ENCODE data around the gene EIF2AK2. TPM values are rescaled to one million over a fixed set of nuclear protein-coding genes. Genes with fewer than 3 reads are reported as not detected.
A peak's percentile ranks its signal among the peaks of the same experiment; 100 is the strongest.
"Not testable (repeated sequence)": the region's sequence is repeated elsewhere in the genome, so short reads cannot be mapped to it uniquely, and the experiment has no call there.

Gene EIF2AK2
- total RNA-seq, result 42.3 and 45.1 TPM in 2 replicates

DNA sequence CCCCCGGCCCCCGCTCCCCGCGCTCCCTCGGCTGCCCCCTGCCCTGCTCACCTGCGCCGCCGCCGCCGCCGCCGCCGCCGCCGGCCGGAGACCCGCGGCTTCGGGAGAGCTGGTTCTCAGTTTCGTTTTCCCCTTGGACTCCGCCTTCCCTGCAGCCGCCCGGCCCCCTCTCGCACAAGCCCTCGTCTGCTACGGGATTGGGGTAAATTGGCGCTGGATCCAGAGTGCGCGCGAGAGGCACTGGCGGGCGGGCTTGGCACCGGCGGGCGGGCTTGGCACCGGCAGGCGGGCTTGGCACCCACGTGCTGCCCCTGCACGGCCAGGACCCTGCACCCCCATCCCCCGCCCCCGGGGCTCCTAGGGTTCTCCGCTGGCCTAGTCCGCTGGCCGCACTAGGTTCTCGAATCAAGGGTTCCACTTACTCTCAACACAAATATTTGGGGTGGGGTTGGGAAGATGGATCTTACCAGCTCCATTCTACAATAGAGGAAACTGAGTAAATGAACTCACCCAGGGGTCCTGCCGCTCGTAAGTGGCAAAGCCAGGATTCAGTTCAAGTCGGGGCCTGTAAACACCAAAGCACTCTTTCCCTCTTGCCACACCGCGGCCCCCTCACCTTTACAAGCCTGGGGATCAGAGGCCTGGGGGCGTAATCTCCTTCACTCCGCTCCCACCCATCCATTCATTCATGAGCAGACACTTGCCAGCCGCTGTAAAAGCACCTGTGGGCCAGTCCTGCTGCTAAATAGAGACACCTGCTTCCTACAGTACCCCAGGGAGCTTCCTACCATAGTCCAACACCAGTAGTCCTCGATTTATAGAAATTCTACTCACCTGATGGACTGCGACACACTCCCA lies at the start of gene EIF2AK2:
EIF2AK2 (minus strand) TSS at position 124 of the 858 bp plus-strand sequence. CDS start 9,174 bp downstream, outside the sequence.
- Histone ChIP-seq H3K4me1 (ENCODE audit: insufficient read depth, low read length) (peaks cover 15% of the 10 kb centered on the region), H3K36me3 (ENCODE audit: insufficient read depth, low read length) (peaks cover under 1% of the 10 kb centered on the region), H3K4me2 (ENCODE audit: insufficient read depth, low read length) (peak within 1 kb of the TSS; percentile 97), H3K27ac (ENCODE audit: low read depth, low read length) (peak within 1 kb of the TSS; percentile 81), H3K79me2 (ENCODE audit: insufficient read depth, low read length) (peaks cover 43% of the 10 kb centered on the region), H2AFZ (ENCODE audit: low read length) (peak within 1 kb of the TSS; percentile 97), H3K9me3 (ENCODE audit: low read depth, low read length) (no peaks in the 10 kb centered on the region), H4K20me1 (ENCODE audit: insufficient read depth, low read length) (peaks cover 4% of the 10 kb centered on the region), H3K27me3 (ENCODE audit: insufficient read depth, low read length) (no peaks in the 10 kb centered on the region), H3K4me3 (ENCODE audit: insufficient read depth, low read length) (peak within 1 kb of the TSS; percentile 94)
- DNase-seq (ENCODE audit: insufficient read length, low spot score, missing footprints), result peak; percentile 99
- TF ChIP-seq, protein P1, sequence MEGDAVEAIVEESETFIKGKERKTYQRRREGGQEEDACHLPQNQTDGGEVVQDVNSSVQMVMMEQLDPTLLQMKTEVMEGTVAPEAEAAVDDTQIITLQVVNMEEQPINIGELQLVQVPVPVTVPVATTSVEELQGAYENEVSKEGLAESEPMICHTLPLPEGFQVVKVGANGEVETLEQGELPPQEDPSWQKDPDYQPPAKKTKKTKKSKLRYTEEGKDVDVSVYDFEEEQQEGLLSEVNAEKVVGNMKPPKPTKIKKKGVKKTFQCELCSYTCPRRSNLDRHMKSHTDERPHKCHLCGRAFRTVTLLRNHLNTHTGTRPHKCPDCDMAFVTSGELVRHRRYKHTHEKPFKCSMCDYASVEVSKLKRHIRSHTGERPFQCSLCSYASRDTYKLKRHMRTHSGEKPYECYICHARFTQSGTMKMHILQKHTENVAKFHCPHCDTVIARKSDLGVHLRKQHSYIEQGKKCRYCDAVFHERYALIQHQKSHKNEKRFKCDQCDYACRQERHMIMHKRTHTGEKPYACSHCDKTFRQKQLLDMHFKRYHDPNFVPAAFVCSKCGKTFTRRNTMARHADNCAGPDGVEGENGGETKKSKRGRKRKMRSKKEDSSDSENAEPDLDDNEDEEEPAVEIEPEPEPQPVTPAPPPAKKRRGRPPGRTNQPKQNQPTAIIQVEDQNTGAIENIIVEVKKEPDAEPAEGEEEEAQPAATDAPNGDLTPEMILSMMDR (IDR thresholded peaks at IDR 0.05; ENCODE audit: extremely low read depth, low read depth, low read length), result no peak

DNA sequence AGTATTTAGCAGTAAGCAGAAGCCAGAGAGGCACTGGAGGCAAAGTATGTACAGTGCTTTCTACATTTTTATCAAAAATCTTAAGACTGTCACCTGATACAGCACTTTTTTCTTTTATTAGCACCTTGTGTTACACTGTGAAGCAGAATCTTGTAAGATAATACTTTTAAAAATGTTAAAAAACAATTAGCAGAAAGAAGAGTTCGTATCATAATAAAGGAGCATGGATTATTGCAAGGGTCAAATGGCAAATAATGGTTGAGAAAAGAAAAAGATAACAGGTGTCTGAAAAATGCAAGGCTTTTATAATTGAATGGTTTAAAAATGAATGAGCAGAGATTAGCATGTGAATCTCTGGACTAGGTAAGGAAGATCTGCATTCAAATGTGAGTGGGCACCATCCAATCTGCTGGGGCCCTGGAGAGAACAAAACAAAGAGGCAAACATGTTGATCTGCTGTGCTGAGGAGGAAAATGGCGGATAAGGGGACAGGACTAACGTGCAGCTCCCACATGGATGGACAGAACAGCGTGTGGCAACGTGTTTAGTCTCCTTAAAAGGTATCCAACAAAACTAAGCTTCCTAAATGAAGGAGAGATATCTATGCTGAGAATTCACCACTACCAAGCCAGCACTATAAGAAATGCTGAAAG lies 49.0 kb upstream of the EIF2AK2 start:
- Histone ChIP-seq H3K79me2 (ENCODE audit: insufficient read depth, low read length) (peaks cover 59% of the 10 kb centered on the region), H3K9me3 (ENCODE audit: low read depth, low read length) (no peaks in the 10 kb centered on the region), H2AFZ (ENCODE audit: low read length) (no peak overlapping the region), H4K20me1 (ENCODE audit: insufficient read depth, low read length) (no peaks in the 10 kb centered on the region), H3K27ac (ENCODE audit: low read depth, low read length) (no peak overlapping the region), H3K4me1 (ENCODE audit: insufficient read depth, low read length) (no peaks in the 10 kb centered on the region), H3K36me3 (ENCODE audit: insufficient read depth, low read length) (peaks cover 69% of the 10 kb centered on the region), H3K27me3 (ENCODE audit: insufficient read depth, low read length) (no peaks in the 10 kb centered on the region), H3K4me3 (ENCODE audit: insufficient read depth, low read length) (no peak overlapping the region), H3K4me2 (ENCODE audit: insufficient read depth, low read length) (no peak overlapping the region)
- DNase-seq (ENCODE audit: insufficient read length, low spot score, missing footprints), result no peak
- TF ChIP-seq, protein P1 (IDR thresholded peaks at IDR 0.05; ENCODE audit: extremely low read depth, low read depth, low read length), result no peak

DNA sequence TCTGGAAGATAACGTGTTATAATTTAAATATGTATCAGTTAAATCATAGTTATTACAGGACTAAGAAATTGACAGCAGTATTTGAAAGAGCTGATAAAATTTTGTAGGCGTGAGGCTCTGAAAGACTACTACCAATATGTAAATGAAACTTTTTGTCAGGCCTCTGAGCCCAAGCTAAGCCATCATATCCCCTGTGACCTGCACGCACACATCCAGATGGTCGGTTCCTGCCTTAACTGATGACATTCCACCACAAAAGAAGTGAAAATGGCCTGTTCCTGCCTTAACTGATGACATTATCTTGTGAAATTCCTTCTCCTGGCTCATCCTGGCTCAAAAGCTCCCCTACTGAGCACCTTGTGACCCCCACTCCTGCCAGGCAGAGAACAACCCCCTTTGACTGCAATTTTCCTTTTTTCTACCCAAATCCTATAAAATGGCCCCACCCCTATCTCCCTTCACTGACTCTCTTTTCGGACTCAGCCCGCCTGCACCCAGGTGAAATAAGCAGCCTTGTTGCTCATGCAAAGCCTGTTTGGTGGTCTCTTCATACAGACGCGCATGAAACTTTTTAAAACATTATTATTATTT lies 48.4 kb upstream of the EIF2AK2 start:
- not testable (repeated sequence) for H3K4me1 ChIP-seq (ENCODE audit: insufficient read depth, low read length); H4K20me1 ChIP-seq (ENCODE audit: insufficient read depth, low read length); H3K4me3 ChIP-seq (ENCODE audit: insufficient read depth, low read length); DNase-seq (ENCODE audit: insufficient read length, low spot score, missing footprints); H3K27me3 ChIP-seq (ENCODE audit: insufficient read depth, low read length); H3K27ac ChIP-seq (ENCODE audit: low read depth, low read length); H3K4me2 ChIP-seq (ENCODE audit: insufficient read depth, low read length); H3K9me3 ChIP-seq (ENCODE audit: low read depth, low read length); H2AFZ ChIP-seq (ENCODE audit: low read length)
- Histone ChIP-seq H3K36me3 (ENCODE audit: insufficient read depth, low read length) (peaks cover 68% of the 10 kb centered on the region), H3K79me2 (ENCODE audit: insufficient read depth, low read length) (peaks cover 65% of the 10 kb centered on the region)

DNA sequence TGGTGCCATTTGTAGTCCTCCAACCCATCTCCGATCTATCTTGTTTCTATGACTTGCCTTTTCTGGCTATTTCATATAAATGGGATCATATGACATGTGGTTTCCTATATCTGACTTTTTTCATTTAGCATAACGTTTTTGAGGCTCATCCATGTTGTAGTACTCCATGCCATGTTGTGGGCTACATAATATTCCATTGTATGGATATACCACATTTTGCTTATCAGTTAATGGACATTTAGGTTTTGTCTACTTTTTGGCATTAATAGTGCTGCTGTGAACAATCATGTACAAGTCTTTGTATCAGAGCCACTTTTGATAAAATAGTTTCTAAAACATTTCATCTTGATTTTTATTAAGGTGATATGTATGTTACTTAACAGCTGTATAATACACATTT lies 46.9 kb upstream of the EIF2AK2 start:
- TF ChIP-seq, protein P1 (IDR thresholded peaks at IDR 0.05; ENCODE audit: extremely low read depth, low read depth, low read length), result no peak
- no peaks in the 10 kb centered on the region for H3K4me1 ChIP-seq (ENCODE audit: insufficient read depth, low read length)
- H4K20me1 ChIP-seq (ENCODE audit: insufficient read depth, low read length), result no peaks in the 10 kb centered on the region
- DNase-seq (ENCODE audit: insufficient read length, low spot score, missing footprints), result no peak
- H2AFZ ChIP-seq (ENCODE audit: low read length), result no peak overlapping the region
- H3K27ac ChIP-seq (ENCODE audit: low read depth, low read length), result no peak overlapping the region
- H3K9me3 ChIP-seq (ENCODE audit: low read depth, low read length), result no peaks in the 10 kb centered on the region
- H3K4me2 ChIP-seq (ENCODE audit: insufficient read depth, low read length), result no peak overlapping the region
- peaks cover 70% of the 10 kb centered on the region for H3K79me2 ChIP-seq (ENCODE audit: insufficient read depth, low read length)
- H3K36me3 ChIP-seq (ENCODE audit: insufficient read depth, low read length), result peaks cover 53% of the 10 kb centered on the region
- no peaks in the 10 kb centered on the region for H3K27me3 ChIP-seq (ENCODE audit: insufficient read depth, low read length)
- H3K4me3 ChIP-seq (ENCODE audit: insufficient read depth, low read length), result no peak overlapping the region

Data from osteoblast (primary cell).